Measurements from ENCODE around the gene ARCN1. TPM values are rescaled to one million over a fixed set of nuclear protein-coding genes. Genes with fewer than 3 reads are reported as not detected.

Gene ARCN1
- total RNA-seq (100 to 1,000 TPM in 1 of 5 donors, 10 to 100 TPM in 4; 22.0 to 115 (median 60.0) TPM), polyA plus RNA-seq (100 to 1,000 TPM in 1 of 3 donors, 10 to 100 TPM in 2; 50.7 to 107 (median 60.2) TPM)
- long read RNA-seq, donor 1, transcript ARCN1-201 (10 exons, 3,845 nt) = major isoform, 5 of 31 reads
- long read RNA-seq, donor 1, partial matches to known transcripts = 26 of 31 reads
- long read RNA-seq, donor 1, other reads (novel, unspliced or antisense) = 0 of 31 reads
- long read RNA-seq, donor 2, full-length matches to known transcripts = 12 of 23 reads
- long read RNA-seq, donor 2, partial matches to known transcripts = 11 of 23 reads
- long read RNA-seq, donor 2, other reads (novel, unspliced or antisense) = 0 of 23 reads
- long read RNA-seq, donor 3, transcript ARCN1-201 (10 exons, 3,845 nt) = major isoform, 11 of 23 reads
- long read RNA-seq, donor 3, partial matches to known transcripts = 12 of 23 reads
- long read RNA-seq, donor 3, other reads (novel, unspliced or antisense) = 0 of 23 reads
- long read RNA-seq, donor 4, partial matches to known transcripts = 0 of 2 reads
- long read RNA-seq, donor 4, other reads (novel, unspliced or antisense) = 0 of 2 reads
- long read RNA-seq, donor 5, transcript ARCN1-201 (10 exons, 3,845 nt) = major isoform, 10 of 46 reads
- long read RNA-seq, donor 5, partial matches to known transcripts = 35 of 46 reads
- long read RNA-seq, donor 5, other reads (novel, unspliced or antisense) = 0 of 46 reads
- long read RNA-seq, donor 6, transcript ARCN1-201 (10 exons, 3,845 nt) = major isoform, 30 of 63 reads
- long read RNA-seq, donor 6, partial matches to known transcripts = 33 of 63 reads
- long read RNA-seq, donor 6, other reads (novel, unspliced or antisense) = 0 of 63 reads
- long read RNA-seq, donor 7, transcript ARCN1-201 (10 exons, 3,845 nt) = major isoform, 5 of 34 reads
- long read RNA-seq, donor 7, partial matches to known transcripts = 29 of 34 reads
- long read RNA-seq, donor 7, other reads (novel, unspliced or antisense) = 0 of 34 reads
- long read RNA-seq, donor 8, transcript ARCN1-201 (10 exons, 3,845 nt) = major isoform, 14 of 62 reads
- long read RNA-seq, donor 8, partial matches to known transcripts = 48 of 62 reads
- long read RNA-seq, donor 8, other reads (novel, unspliced or antisense) = 0 of 62 reads
- long read RNA-seq, donor 9, partial matches to known transcripts = 34 of 38 reads
- long read RNA-seq, donor 9, other reads (novel, unspliced or antisense) = 0 of 38 reads
- long read RNA-seq, donor 10, transcript ARCN1-201 (10 exons, 3,845 nt) = major isoform, 6 of 6 reads
- long read RNA-seq, donor 10, partial matches to known transcripts = 0 of 6 reads
- long read RNA-seq, donor 10, other reads (novel, unspliced or antisense) = 0 of 6 reads

GRCh38 chr11:118572061-118572980 lies at the start of gene ARCN1:
ARCN1 (plus strand) TSS chr11:118572409; CDS start chr11:118572548, 139 bp downstream.
- Histone ChIP-seq H3K36me3 (peaks cover 0 to under 1% (median 0%) of the 10 kb centered on the region in 4 donors), H3K4me1 (peaks cover 34 to 48% (median 44%) of the 10 kb centered on the region in 4 donors), H3K4me3 (peak within 1 kb of the TSS; percentile 87 to 98 (median 92)), H3K27me3 (no peaks in the 10 kb centered on the region), H3K27ac (peak within 1 kb of the TSS; percentile 92 to 99 (median 99)), H3K9me3 (no peaks in the 10 kb centered on the region)
- 0 to 1% (median 0%) methylated on average over 30 to 55 of the region's 55 CpGs for WGBS, 5 donors
- peak; percentile 78 to 94 for DNase-seq
- TF ChIP-seq CTCF (IDR thresholded peaks at IDR 0.05) (no peak), POLR2A (IDR thresholded peaks at IDR 0.05) (no peak), POLR2AphosphoS5 (IDR thresholded peaks at IDR 0.05) (peak in 2 of 3 donors; percentile 76 to 82)
- intact Hi-C loops (cut with DNase I; ENCODE audit: low total_unique reads) = no loop called here

GRCh38 chr11:118522571-118523072 lies 49.6 kb upstream of the ARCN1 start:
- no peaks in the 10 kb centered on the region for H3K9me3 ChIP-seq
- peaks cover 0 to 15% (median 9%) of the 10 kb centered on the region in 4 donors for H3K4me1 ChIP-seq
- intact Hi-C loops (cut with DNase I; ENCODE audit: low total_unique reads) = no loop called here
- TF ChIP-seq CTCF (IDR thresholded peaks at IDR 0.05) (peak in 3 of 7 experiments; percentile 13 to 19 (median 15)), POLR2AphosphoS5 (IDR thresholded peaks at IDR 0.05) (no peak)
- DNase-seq = peak in 1 of 2 donors; percentile 62
- no peak overlapping the region for H3K4me3 ChIP-seq
- WGBS, 5 donors = 47 to 54% (median 49%) methylated on average over 4 to 6 of the region's 6 CpGs
- no peaks in the 10 kb centered on the region for H3K27me3 ChIP-seq
- peaks cover 34 to 79% (median 76%) of the 10 kb centered on the region in 4 donors for H3K36me3 ChIP-seq
- no peak overlapping the region for H3K27ac ChIP-seq

GRCh38 chr11:118524356-118524755 lies 47.9 kb upstream of the ARCN1 start:
- H3K27me3 ChIP-seq = no peaks in the 10 kb centered on the region
- no peaks in the 10 kb centered on the region for H3K9me3 ChIP-seq
- H3K4me1 ChIP-seq = peaks cover 0 to 20% (median 14%) of the 10 kb centered on the region in 4 donors
- TF ChIP-seq CTCF (IDR thresholded peaks at IDR 0.05) = no peak
- no peak for TF ChIP-seq POLR2AphosphoS5 (IDR thresholded peaks at IDR 0.05)
- TF ChIP-seq POLR2A (IDR thresholded peaks at IDR 0.05) = no peak
- TF ChIP-seq EP300 (IDR thresholded peaks at IDR 0.05) = no peak
- peaks cover 29 to 62% (median 59%) of the 10 kb centered on the region in 4 donors for H3K36me3 ChIP-seq
- no peak overlapping the region for H3K27ac ChIP-seq
- no peak for DNase-seq
- no peak overlapping the region for H3K4me3 ChIP-seq
- intact Hi-C loops (cut with DNase I; ENCODE audit: low total_unique reads) = no loop called here
